Subcutaneous abdominal adipose tissue (tissue), 5 donors: ENCODE measurements around the gene MCC.

Source experiments
- H3K27ac ChIP-seq: one replicate; pipeline ENCODE4 v1.7.0; 2013; ENCODE audit warnings: low read depth, mild to moderate bottlenecking, inconsistent platforms, low read length, moderate library complexity
- H3K27me3 ChIP-seq, 5 donors: one replicate each; pipeline ENCODE4 v1.7.0; 2013; ENCODE audit warnings: low read length in 5 of 5, inconsistent platforms in 1 of 5; ENCODE audit not compliant: control insufficient read depth in 5 of 5, insufficient read depth in 4 of 5
- H3K36me3 ChIP-seq, 5 donors: one replicate each; pipeline ENCODE4 v1.7.0; 2013; ENCODE audit warnings: low read length in 5 of 5; ENCODE audit not compliant: control insufficient read depth in 5 of 5, insufficient read depth in 5 of 5
- H3K4me1 ChIP-seq, 5 donors: one replicate each; pipeline ENCODE4 v1.7.0; 2013; ENCODE audit warnings: low read length in 5 of 5, mild to moderate bottlenecking in 3 of 5, moderate library complexity in 1 of 5; ENCODE audit not compliant: control insufficient read depth in 5 of 5, insufficient read depth in 5 of 5
- H3K4me3 ChIP-seq, 5 donors: one replicate each; pipeline ENCODE4 v1.7.0; 2013; ENCODE audit warnings: low read length in 5 of 5, low read depth in 1 of 5
- H3K9ac ChIP-seq, 5 donors: one replicate each; pipeline ENCODE4 v1.7.0; 2013; ENCODE audit warnings: low read length in 5 of 5, mild to moderate bottlenecking in 4 of 5, moderate library complexity in 3 of 5
- H3K9me3 ChIP-seq, 5 donors: one replicate each; pipeline ENCODE4 v1.7.0; 2013; ENCODE audit warnings: low read length in 5 of 5; ENCODE audit not compliant: control insufficient read depth in 5 of 5
- donor health status: healthy.
- donor health status: healthy.
- donor health status: healthy.
- donor health status: healthy.
- donor health status: healthy.

Gene MCC

GRCh38 chr5:113227798-113228197, 260.5 kb downstream of the MCC start:
- H3K4me1 ChIP-seq, result peaks cover 2 to 43% (median 29%) of the 10 kb centered on the region in 5 donors
- no peak overlapping the region for H3K4me3 ChIP-seq
- no peak overlapping the region for H3K9ac ChIP-seq
- no peaks in the 10 kb centered on the region for H3K9me3 ChIP-seq
- no peak overlapping the region for H3K27ac ChIP-seq
- no peaks in the 10 kb centered on the region for H3K27me3 ChIP-seq
- no peaks in the 10 kb centered on the region for H3K36me3 ChIP-seq

- Histone ChIP-seq H3K27ac (no peak overlapping the region), H3K4me3 (no peak overlapping the region)
Measured at GRCh38 chr5:113226116-113226736, 262.0 kb downstream of the MCC start.

GRCh38 chr5:113225259-113225658, 263.0 kb downstream of the MCC start:
- Histone ChIP-seq H3K9ac (no peak overlapping the region), H3K4me3 (no peak overlapping the region), H3K36me3 (no peaks in the 10 kb centered on the region), H3K9me3 (no peaks in the 10 kb centered on the region), H3K27me3 (no peaks in the 10 kb centered on the region), H3K4me1 (peaks cover 0 to 29% (median 7%) of the 10 kb centered on the region in 5 donors), H3K27ac (no peak overlapping the region)

More at GRCh38 chr5:113226116-113226736, 262.0 kb downstream of the MCC start:
- H3K4me1 ChIP-seq, result peaks cover 0 to 29% (median 14%) of the 10 kb centered on the region in 5 donors
- no peaks in the 10 kb centered on the region for H3K36me3 ChIP-seq
- no peaks in the 10 kb centered on the region for H3K27me3 ChIP-seq
- H3K9ac ChIP-seq, result no peak overlapping the region
- no peaks in the 10 kb centered on the region for H3K9me3 ChIP-seq

GRCh38 chr5:113224605-113225065, 263.6 kb downstream of the MCC start:
- Histone ChIP-seq H3K27me3 (no peaks in the 10 kb centered on the region), H3K4me3 (no peak overlapping the region), H3K9me3 (no peaks in the 10 kb centered on the region), H3K36me3 (no peaks in the 10 kb centered on the region), H3K4me1 (peaks cover 0 to 30% (median 7%) of the 10 kb centered on the region in 5 donors), H3K9ac (no peak overlapping the region), H3K27ac (peak overlapping the region; percentile 34)

- H3K27ac ChIP-seq, result peak overlapping the region; percentile 34
Measured at GRCh38 chr5:113223831-113224604, 264.2 kb downstream of the MCC start.

GRCh38 chr5:113223315-113223714, 264.9 kb downstream of the MCC start:
- Histone ChIP-seq H3K9me3 (no peaks in the 10 kb centered on the region), H3K9ac (no peak overlapping the region), H3K36me3 (no peaks in the 10 kb centered on the region), H3K4me1 (peaks cover 0 to 40% (median 15%) of the 10 kb centered on the region in 5 donors), H3K27ac (no peak overlapping the region), H3K4me3 (no peak overlapping the region), H3K27me3 (no peaks in the 10 kb centered on the region)

More at GRCh38 chr5:113223831-113224604, 264.2 kb downstream of the MCC start:
- H3K27me3 ChIP-seq, result no peaks in the 10 kb centered on the region
- no peaks in the 10 kb centered on the region for H3K36me3 ChIP-seq
- H3K9me3 ChIP-seq, result no peaks in the 10 kb centered on the region
- no peak overlapping the region for H3K4me3 ChIP-seq
- no peak overlapping the region for H3K9ac ChIP-seq
- peaks cover 0 to 37% (median 8%) of the 10 kb centered on the region in 5 donors for H3K4me1 ChIP-seq

- H3K9me3 ChIP-seq, result no peaks in the 10 kb centered on the region
- no peak overlapping the region for H3K27ac ChIP-seq
- peaks cover 0 to 55% (median 25%) of the 10 kb centered on the region in 5 donors for H3K4me1 ChIP-seq
- H3K4me3 ChIP-seq, result no peak overlapping the region
- no peaks in the 10 kb centered on the region for H3K36me3 ChIP-seq
- H3K9ac ChIP-seq, result no peak overlapping the region
- no peaks in the 10 kb centered on the region for H3K27me3 ChIP-seq
Measured at GRCh38 chr5:113221294-113222176, 266.7 kb downstream of the MCC start.

GRCh38 chr5:113219695-113220094, 268.6 kb downstream of the MCC start:
- H3K4me3 ChIP-seq, result no peak overlapping the region

GRCh38 chr5:113218906-113219517, 269.2 kb downstream of the MCC start:
- Histone ChIP-seq H3K27me3 (no peaks in the 10 kb centered on the region), H3K4me1 (peaks cover 0 to 49% (median 25%) of the 10 kb centered on the region in 5 donors), H3K36me3 (no peaks in the 10 kb centered on the region), H3K9me3 (no peaks in the 10 kb centered on the region), H3K27ac (peak overlapping the region; percentile 71), H3K4me3 (peak overlapping the region in 1 of 5 donors; percentile 36), H3K9ac (peak overlapping the region in 1 of 5 donors; percentile 56)

More at GRCh38 chr5:113219695-113220094, 268.6 kb downstream of the MCC start:
- Histone ChIP-seq H3K9me3 (no peaks in the 10 kb centered on the region), H3K27me3 (no peaks in the 10 kb centered on the region), H3K36me3 (no peaks in the 10 kb centered on the region), H3K27ac (no peak overlapping the region), H3K4me1 (peaks cover 0 to 52% (median 25%) of the 10 kb centered on the region in 5 donors), H3K9ac (no peak overlapping the region)
